ENCODE measurements around the gene PSORS1C1.
"Not testable (repeated sequence)": the region's sequence is repeated elsewhere in the genome, so short reads cannot be mapped to it uniquely, and the experiment has no call there.

The PSORS1C1 gene

GRCh38 chr6:31180500-31180899, 65.9 kb downstream of the PSORS1C1 start:
- no peak for DNase-seq

GRCh38 chr6:31183287-31183686, 68.7 kb downstream of the PSORS1C1 start:
- not testable (repeated sequence) for DNase-seq

GRCh38 chr6:31183859-31184258, 69.3 kb downstream of the PSORS1C1 start:
- DNase-seq: not testable (repeated sequence)

- not testable (repeated sequence) for DNase-seq
Measured at GRCh38 chr6:31185695-31186051, 71.1 kb downstream of the PSORS1C1 start.

- no peak for DNase-seq
Measured at GRCh38 chr6:31186052-31186734, 71.6 kb downstream of the PSORS1C1 start.

GRCh38 chr6:31187780-31188194, 73.2 kb downstream of the PSORS1C1 start:
- DNase-seq: no peak

GRCh38 chr6:31189223-31189622, 74.6 kb downstream of the PSORS1C1 start:
- not testable (repeated sequence) for DNase-seq
